CD4-positive, CD25-positive, alpha-beta regulatory T cell (primary cell): Measurements from ENCODE around the gene FAM168A. TPM values are rescaled to one million over a fixed set of nuclear protein-coding genes. Genes with fewer than 3 reads are reported as not detected.

Experiments
- ATAC-seq, 2 donors: fragments of 150-1000 bp; cut with Tn5 transposase; one replicate each; pipeline ENCODE4 v1.10.0; 2021; ENCODE audit warnings: low read depth in 2 of 2, moderate number of reproducible peaks in 2 of 2, moderate library complexity in 1 of 2
- DNase-seq, 3 donors: peaks; one replicate each; pipeline versions ENCODE4 v3.0.0 to v3.0.0-alpha.2; 2012 to 2022; ENCODE audit warnings: mixed read lengths in 1 of 3
- H3K27ac ChIP-seq: one replicate; pipeline ENCODE4 v1.7.0; 2013; ENCODE audit warnings: mild to moderate bottlenecking, low read length; ENCODE audit not compliant: insufficient read depth, poor library complexity, severe bottlenecking
- H3K27me3 ChIP-seq: one replicate; pipeline ENCODE4 v1.7.0; 2013; ENCODE audit warnings: low read length; ENCODE audit not compliant: control insufficient read depth, insufficient read depth
- H3K36me3 ChIP-seq: one replicate; pipeline ENCODE4 v1.7.0; 2013; ENCODE audit warnings: mild to moderate bottlenecking, low read length, moderate library complexity; ENCODE audit not compliant: control insufficient read depth, insufficient read depth
- H3K4me1 ChIP-seq: 2 replicates; pipeline ENCODE4 v1.7.0; 2013; ENCODE audit warnings: mild to moderate bottlenecking, low read length; ENCODE audit not compliant: insufficient read depth, control insufficient read depth, poor library complexity, severe bottlenecking
- H3K4me3 ChIP-seq: one replicate; pipeline ENCODE4 v1.7.0; 2013; ENCODE audit warnings: low read depth, mild to moderate bottlenecking, low read length, moderate library complexity
- H3K9me3 ChIP-seq, 2 experiments: 1 replicate in 1 of 2; 2 replicates in 1 of 2; pipeline ENCODE4 v1.7.0; 2013; ENCODE audit warnings: low read length in 2 of 2, mild to moderate bottlenecking in 1 of 2, moderate library complexity in 1 of 2; ENCODE audit not compliant: control insufficient read depth in 2 of 2
- H3K27ac Mint-ChIP-seq, 3 donors: one replicate each; pipeline ENCODE4 v1.8.0; 2020 to 2022; ENCODE audit warnings: mild to moderate bottlenecking in 3 of 3, mixed read lengths in 3 of 3, moderate library complexity in 2 of 3
- H3K27me3 Mint-ChIP-seq: one replicate; pipeline ENCODE4 v1.8.0; 2022; ENCODE audit warnings: mild to moderate bottlenecking, mixed read lengths
- H3K36me3 Mint-ChIP-seq: one replicate; pipeline ENCODE4 v1.8.0; 2020; ENCODE audit warnings: mixed read lengths
- H3K4me1 Mint-ChIP-seq, 4 donors: one replicate each; pipeline ENCODE4 v1.8.0; 2020 to 2022; ENCODE audit warnings: mixed read lengths in 4 of 4, mild to moderate bottlenecking in 1 of 4
- H3K4me3 Mint-ChIP-seq, 4 donors: one replicate each; pipeline ENCODE4 v1.8.0; 2020 to 2022; ENCODE audit warnings: mild to moderate bottlenecking in 4 of 4, mixed read lengths in 4 of 4, moderate library complexity in 3 of 4
- H3K9me3 Mint-ChIP-seq, 7 donors: one replicate each; pipeline ENCODE4 v1.8.0; 2020 to 2022; ENCODE audit warnings: mixed read lengths in 7 of 7, mild to moderate bottlenecking in 3 of 7, moderate library complexity in 2 of 7
- polyA plus RNA-seq, 4 donors: library from polyadenylated mRNA; unstranded; fragments of 300-500 nt; fragmentation: Illumina TruSeq; gene quantifications; one replicate each; pipeline ENCODE4 v1.2.3, GENCODE V29; 2021
- total RNA-seq: library from RNA; stranded (reverse); gene quantifications from one replicate; pipeline ENCODE4 v1.2.3, GENCODE V29; 2022

Gene FAM168A
- total RNA-seq (21.3 TPM), polyA plus RNA-seq (1 to 10 TPM; 1.5 to 3.5 (median 2.8) TPM)

DNA sequence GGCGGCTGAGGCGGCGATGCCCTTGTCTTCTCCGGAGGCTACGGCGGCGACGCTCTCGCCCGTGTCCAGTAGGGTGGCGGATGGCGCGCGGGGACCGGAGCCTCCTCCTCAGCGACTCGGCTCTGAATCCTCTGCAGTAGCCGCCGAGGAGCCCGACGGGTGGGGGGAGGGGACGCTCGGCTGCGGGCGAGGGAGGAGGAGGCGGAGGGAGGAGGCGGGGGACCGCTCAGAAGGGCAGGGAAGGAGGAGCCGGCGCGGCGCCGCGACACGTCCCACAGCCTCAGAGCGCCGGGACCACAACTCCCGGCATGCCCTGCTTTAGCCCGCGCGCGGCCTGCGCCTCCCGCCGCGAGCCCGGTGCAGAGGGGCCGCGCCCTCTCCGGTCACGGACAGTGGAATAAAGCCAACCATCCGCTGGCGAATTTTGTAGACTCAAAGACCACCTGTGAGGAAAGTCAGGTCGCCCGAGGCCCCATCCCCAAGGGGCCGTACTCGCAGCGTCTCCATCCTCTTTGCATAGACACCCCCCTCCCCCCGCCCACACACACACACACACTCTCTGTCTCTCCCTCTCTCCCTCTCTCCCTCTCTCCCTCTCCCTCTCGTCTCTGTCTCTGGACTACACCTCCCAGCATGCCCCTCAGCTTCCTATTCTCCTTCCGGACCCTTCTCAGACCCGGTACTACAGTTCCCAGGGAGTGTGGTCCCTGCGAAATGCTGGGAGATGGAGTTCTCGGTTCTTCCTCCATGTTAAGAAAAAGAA is at the start of gene FAM168A:
Gene FAM168A (minus strand): TSS at position 157 of the 763 bp plus-strand sequence. CDS start 129,638 bp downstream, outside the sequence.
- ATAC-seq (peak; percentile 94), DNase-seq (peak; percentile 92 to 98 (median 92))
- Mint-ChIP-seq H3K4me1 (peaks cover 16 to 46% (median 25%) of the 10 kb centered on the region in 4 donors), H3K27me3 (peaks cover 9% of the 10 kb centered on the region), H3K36me3 (no peaks in the 10 kb centered on the region), H3K9me3 (no peaks in the 10 kb centered on the region), H3K4me3 (peak within 1 kb of the TSS; percentile 95 to 98 (median 97)), H3K27ac (peak within 1 kb of the TSS; percentile 91 to 96 (median 94))
- Histone ChIP-seq H3K4me1 (peaks cover 26% of the 10 kb centered on the region), H3K27ac (peak within 1 kb of the TSS; percentile 87), H3K27me3 (no peaks in the 10 kb centered on the region), H3K36me3 (no peaks in the 10 kb centered on the region), H3K4me3 (peak within 1 kb of the TSS; percentile 94), H3K9me3 (no peaks in the 10 kb centered on the region)

DNA sequence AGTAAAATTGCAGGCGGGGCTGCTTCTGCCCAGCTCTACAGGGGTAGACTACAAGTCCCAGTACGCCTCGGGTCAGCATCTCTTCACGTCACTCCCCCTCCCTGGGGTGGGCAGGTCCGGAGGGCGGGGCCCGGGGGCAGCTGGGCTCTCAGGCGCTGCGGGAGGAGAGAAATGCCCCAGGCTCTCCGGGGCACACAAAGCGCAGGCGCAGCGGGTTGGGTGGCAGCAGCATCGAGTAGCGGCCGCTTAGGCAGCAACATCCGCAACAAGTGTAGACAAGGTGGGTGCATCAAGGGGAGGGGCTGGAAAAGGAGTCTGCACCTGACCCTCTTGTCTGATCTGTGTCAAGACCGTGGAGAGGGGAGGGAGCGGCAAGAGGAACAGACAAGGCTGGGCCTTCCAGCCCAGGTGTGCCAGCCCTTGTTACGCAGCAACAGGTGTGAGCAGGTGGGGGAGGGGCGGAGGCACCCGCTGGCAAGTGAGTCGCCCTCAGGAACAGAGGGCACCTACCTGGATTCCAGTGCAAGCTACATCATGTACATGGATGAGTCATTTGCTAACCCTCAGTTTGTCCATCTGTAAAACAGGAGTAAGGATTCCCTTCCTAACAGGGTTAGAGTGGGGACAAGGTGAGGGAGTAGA is 49.7 kb upstream of the FAM168A start:
- H3K9me3 Mint-ChIP-seq, result no peaks in the 10 kb centered on the region
- peak; percentile 86 to 95 (median 92) for DNase-seq
- H3K9me3 ChIP-seq, result no peaks in the 10 kb centered on the region

GRCh38 chr11:73645972-73646631 is 48.2 kb upstream of the FAM168A start, which contains the start of gene PLEKHB1:
Gene PLEKHB1 (plus strand): TSS chr11:73646581. CDS start chr11:73646609, 28 bp downstream.
- Histone ChIP-seq H3K4me1 (peaks cover 14% of the 10 kb centered on the region), H3K27me3 (no peaks in the 10 kb centered on the region), H3K9me3 (no peaks in the 10 kb centered on the region), H3K27ac (peak within 1 kb of the TSS; percentile 30), H3K36me3 (peaks cover 3% of the 10 kb centered on the region), H3K4me3 (peak within 1 kb of the TSS; percentile 34)
- Mint-ChIP-seq H3K4me1 (peaks cover 0 to 34% (median 16%) of the 10 kb centered on the region in 4 donors), H3K27me3 (peaks cover 4% of the 10 kb centered on the region), H3K4me3 (peak within 1 kb of the TSS; percentile 43 to 92 (median 84)), H3K27ac (peak within 1 kb of the TSS; percentile 32 to 97 (median 91)), H3K9me3 (no peaks in the 10 kb centered on the region), H3K36me3 (no peaks in the 10 kb centered on the region)
- ATAC-seq, result no peak
- DNase-seq, result no peak

More for the DNA sequence above, 49.7 kb upstream of the FAM168A start:
- Histone ChIP-seq H3K27me3 (no peaks in the 10 kb centered on the region), H3K4me1 (peaks cover 14% of the 10 kb centered on the region), H3K4me3 (peak overlapping the region; percentile 69), H3K36me3 (peaks cover 3% of the 10 kb centered on the region), H3K27ac (peak overlapping the region; percentile 30)
- ATAC-seq, result peak; percentile 98
- Mint-ChIP-seq H3K4me3 (peak overlapping the region; percentile 43 to 92 (median 84)), H3K36me3 (peaks cover 8% of the 10 kb centered on the region), H3K4me1 (peaks cover 0 to 34% (median 16%) of the 10 kb centered on the region in 4 donors), H3K27ac (peak overlapping the region; percentile 91 to 97 (median 93)), H3K27me3 (no peaks in the 10 kb centered on the region)

DNA sequence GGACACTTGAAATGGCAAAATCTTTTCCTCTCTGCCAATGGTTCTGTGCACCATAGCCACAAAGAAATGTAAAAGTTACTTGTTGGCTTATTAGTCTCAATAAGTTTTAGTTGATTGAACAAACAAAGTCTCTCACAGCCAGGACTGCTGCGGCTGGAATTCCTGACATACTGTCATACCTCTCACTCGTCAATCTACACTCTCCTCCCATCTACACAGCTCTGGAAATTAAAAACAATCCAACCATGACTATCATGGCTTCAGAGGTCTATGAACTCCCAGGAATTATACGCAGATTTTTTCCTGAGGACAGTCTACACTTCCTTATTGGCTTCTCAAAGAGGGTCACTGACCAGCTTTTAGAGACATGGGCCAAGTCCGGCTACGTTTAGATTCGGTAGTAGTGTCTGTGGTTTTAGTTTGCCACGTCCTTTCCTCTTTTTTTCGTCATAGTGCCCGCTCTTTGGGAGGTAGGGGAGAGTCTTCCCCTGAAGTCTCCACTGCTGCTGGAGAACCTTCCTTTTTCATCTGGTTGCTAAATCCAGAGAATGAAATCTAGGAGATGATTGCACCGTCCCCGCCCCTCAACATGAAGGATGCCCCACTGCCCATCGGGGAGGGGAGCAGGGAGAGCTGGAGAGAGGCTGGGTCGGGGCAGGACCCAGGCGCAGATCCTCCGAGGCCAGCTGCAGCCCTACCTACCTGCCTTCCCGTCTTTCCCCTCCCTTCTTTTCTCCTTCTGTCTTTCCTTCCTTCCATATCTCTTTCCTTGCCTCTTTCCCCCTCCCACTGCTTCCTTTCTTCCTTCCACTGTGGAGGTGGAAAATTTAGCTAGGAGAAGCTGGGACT is 47.4 kb upstream of the FAM168A start:
- no peak overlapping the region for H3K27ac ChIP-seq
- Mint-ChIP-seq H3K27me3 (peaks cover 4% of the 10 kb centered on the region), H3K27ac (peak overlapping the region in 2 of 3 donors; percentile 29 to 62), H3K36me3 (no peaks in the 10 kb centered on the region), H3K4me1 (peaks cover 0 to 39% (median 19%) of the 10 kb centered on the region in 4 donors), H3K4me3 (no peak overlapping the region), H3K9me3 (no peaks in the 10 kb centered on the region)
- peaks cover 14% of the 10 kb centered on the region for H3K4me1 ChIP-seq
- no peak for DNase-seq
- H3K27me3 ChIP-seq, result peaks cover 3% of the 10 kb centered on the region
- no peaks in the 10 kb centered on the region for H3K9me3 ChIP-seq
- H3K4me3 ChIP-seq, result no peak overlapping the region
- H3K36me3 ChIP-seq, result no peaks in the 10 kb centered on the region
- ATAC-seq, result no peak

DNA sequence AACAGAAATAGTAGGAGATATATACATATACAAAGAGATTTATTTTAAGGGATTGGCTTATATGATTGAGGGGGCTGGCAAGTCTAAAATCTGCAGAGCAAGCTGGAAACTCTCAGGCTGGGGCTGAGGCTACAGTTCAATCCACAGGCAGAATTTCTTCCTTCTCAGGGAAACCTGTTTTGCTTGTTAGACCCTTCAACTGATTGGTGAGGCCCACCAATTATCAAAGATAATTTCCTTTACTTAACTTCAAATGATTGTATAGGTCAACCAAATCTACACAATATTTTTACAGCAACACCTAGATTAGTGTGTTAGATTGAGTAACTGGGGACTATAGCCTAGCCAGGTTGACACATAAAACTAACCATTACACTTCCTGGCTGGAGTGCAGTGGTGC is 43.8 kb upstream of the FAM168A start:
- no peaks in the 10 kb centered on the region for H3K9me3 ChIP-seq
- no peak overlapping the region for H3K27ac Mint-ChIP-seq

DNA sequence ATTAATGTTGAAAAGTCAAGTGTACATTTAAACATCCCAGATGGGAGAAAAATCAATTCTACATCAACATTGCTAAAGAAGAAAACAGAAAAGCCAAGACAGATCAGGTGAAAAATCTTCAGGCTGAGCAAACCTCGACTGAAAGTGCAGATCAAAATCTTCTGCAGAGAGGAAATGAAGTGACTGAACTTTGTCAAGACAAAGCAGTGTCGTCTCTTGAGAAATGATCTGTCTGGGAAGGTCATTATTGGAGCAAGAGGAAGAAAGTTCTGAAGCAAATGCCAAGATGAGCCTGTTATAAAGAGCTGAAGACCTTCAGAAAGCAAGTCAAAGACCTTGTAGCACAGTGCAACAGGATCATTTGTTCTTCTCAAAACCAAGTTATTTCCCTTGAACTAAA is 42.7 kb upstream of the FAM168A start:
- H3K4me1 Mint-ChIP-seq, result peaks cover 0 to 12% (median 5%) of the 10 kb centered on the region in 4 donors
- peaks cover 6% of the 10 kb centered on the region for H3K27me3 Mint-ChIP-seq
- no peaks in the 10 kb centered on the region for H3K9me3 ChIP-seq
- H3K27me3 ChIP-seq, result peaks cover 3% of the 10 kb centered on the region
- ATAC-seq (no peak), DNase-seq (no peak)
- H3K36me3 Mint-ChIP-seq, result no peaks in the 10 kb centered on the region
- peaks cover 0 to 2% (median 0%) of the 10 kb centered on the region in 7 donors for H3K9me3 Mint-ChIP-seq
- H3K27ac Mint-ChIP-seq, result no peak overlapping the region
- no peak overlapping the region for H3K4me3 ChIP-seq
- H3K27ac ChIP-seq, result no peak overlapping the region
- no peaks in the 10 kb centered on the region for H3K36me3 ChIP-seq
- no peaks in the 10 kb centered on the region for H3K4me1 ChIP-seq
- H3K4me3 Mint-ChIP-seq, result no peak overlapping the region

More for the DNA sequence above, 43.8 kb upstream of the FAM168A start:
- no peak overlapping the region for H3K4me3 ChIP-seq
- Mint-ChIP-seq H3K4me3 (no peak overlapping the region), H3K27me3 (peaks cover 4% of the 10 kb centered on the region), H3K9me3 (peaks cover 0 to 2% (median 0%) of the 10 kb centered on the region in 7 donors), H3K36me3 (no peaks in the 10 kb centered on the region), H3K4me1 (peaks cover 0 to 16% (median 6%) of the 10 kb centered on the region in 4 donors)
- no peaks in the 10 kb centered on the region for H3K4me1 ChIP-seq
- DNase-seq (no peak), ATAC-seq (no peak)
- H3K27ac ChIP-seq, result no peak overlapping the region
- H3K27me3 ChIP-seq, result peaks cover 3% of the 10 kb centered on the region
- H3K36me3 ChIP-seq, result no peaks in the 10 kb centered on the region

- no peak overlapping the region for H3K27ac ChIP-seq
- Mint-ChIP-seq H3K9me3 (peaks cover 0 to 4% (median 0%) of the 10 kb centered on the region in 7 donors), H3K4me3 (no peak overlapping the region), H3K27me3 (peaks cover 7% of the 10 kb centered on the region), H3K27ac (peak overlapping the region in 1 of 3 donors; percentile 78), H3K36me3 (no peaks in the 10 kb centered on the region), H3K4me1 (peaks cover 0 to 21% (median 7%) of the 10 kb centered on the region in 4 donors)
- H3K36me3 ChIP-seq, result no peaks in the 10 kb centered on the region
- peaks cover 3% of the 10 kb centered on the region for H3K27me3 ChIP-seq
- ATAC-seq (no peak), DNase-seq (no peak)
- no peak overlapping the region for H3K4me3 ChIP-seq
- no peaks in the 10 kb centered on the region for H3K9me3 ChIP-seq
- H3K4me1 ChIP-seq, result no peaks in the 10 kb centered on the region
Observed at GRCh38 chr11:73637012-73637411, 39.1 kb upstream of the FAM168A start.
